ENCODE measurements around the gene TNFRSF1B. TPM values are rescaled to one million over a fixed set of nuclear protein-coding genes. Genes with fewer than 3 reads are reported as not detected.
A peak's percentile ranks its signal among the peaks of the same experiment; 100 is the strongest.

Gene TNFRSF1B
- total and polyA plus RNA-seq, 9 of the 15 experiments (the other 6 are each of a cell fraction or from before 2014, with no cell fraction given) = 8.8 to 91.3 (median 36.0) TPM

- TF ChIP-seq BCLAF1 (IDR thresholded peaks at IDR 0.05; ENCODE audit: borderline replicate concordance in 1 of 2, control insufficient read depth in 1 of 2, low read depth in 2 of 2, low read length in 1 of 2) (no peak), ZBTB33 (CRISPR knock-in tag; IDR thresholded peaks at IDR 0.05) (no peak), HMG20A (CRISPR knock-in tag; conservative IDR thresholded peaks at IDR 0.05) (no peak), ZNF280A (IDR thresholded peaks at IDR 0.05; ENCODE audit: low read depth, partially characterized antibody) (no peak), PTTG1 (tag; IDR thresholded peaks at IDR 0.05; ENCODE audit: low read depth) (no peak), FOXP1 (CRISPR knock-in tag; IDR thresholded peaks at IDR 0.05) (no peak), ZEB2 (IDR thresholded peaks at IDR 0.05) (no peak), ZNF586 (CRISPR knock-in tag; conservative IDR thresholded peaks at IDR 0.05) (no peak), NR4A1 (CRISPR knock-in tag; IDR thresholded peaks at IDR 0.05) (no peak), NR4A1 (tag; IDR thresholded peaks at IDR 0.05) (no peak), ESRRA (IDR thresholded peaks at IDR 0.05; ENCODE audit: borderline replicate concordance, low read depth) (no peak), TEAD4 (IDR thresholded peaks at IDR 0.05; ENCODE audit: low read length) (no peak), TEAD4 (CRISPR knock-in tag; IDR thresholded peaks at IDR 0.05; ENCODE audit: borderline replicate concordance) (no peak), RFX1 (IDR thresholded peaks at IDR 0.05) (no peak), RBM22 (IDR thresholded peaks at IDR 0.05; ENCODE audit: low read depth, low read length, poor library complexity, severe bottlenecking) (no peak), RCOR1 (IDR thresholded peaks at IDR 0.05; ENCODE audit: borderline replicate concordance in 1 of 2, low read depth in 2 of 2, low read length in 2 of 2) (peak in 1 of 2 experiments; percentile 67; a peak in 1 of 4 replicates), FOS (IDR thresholded peaks at IDR 0.05; ENCODE audit: extremely low read depth, insufficient read length) (no peak), IFI16 (CRISPR knock-in tag; IDR thresholded peaks at IDR 0.05) (no peak), SMARCA5 (IDR thresholded peaks at IDR 0.05) (peak; percentile 94), CCNT2 (IDR thresholded peaks at IDR 0.05; ENCODE audit: borderline replicate concordance, extremely low read depth, insufficient read length, low read depth, low read length) (no peak), KHSRP (IDR thresholded peaks at IDR 0.05) (no peak)
These were observed 5.5 kb upstream of the TNFRSF1B start (continued) for GRCh38 chr1:12161324-12161661.
